NB4 (cell line): Measurements from ENCODE around the gene ADAMTS12.

Experiments
- CTCF ChIP-seq: IDR thresholded peaks from one replicate; pipeline ENCODE4 v1.5.1; 2012; ENCODE audit warnings: low read depth, low read length
- MAX ChIP-seq: IDR thresholded peaks from 2 replicates; pipeline ENCODE4 v1.6.1; 2011; ENCODE audit warnings: low read depth, low read length
- POLR2A ChIP-seq: IDR thresholded peaks from 2 replicates; pipeline ENCODE4 v1.6.1; 2011; ENCODE audit warnings: mild to moderate bottlenecking; ENCODE audit not compliant: insufficient read length; ENCODE audit errors: extremely low read depth

- no peak for TF ChIP-seq CTCF
- no peak for TF ChIP-seq POLR2A
- TF ChIP-seq MAX: no peak
These were observed 312.0 kb downstream of the ADAMTS12 start for GRCh38 chr5:33579789-33580188.
